ENCODE measurements around the gene TUBB6. TPM values are rescaled to one million over a fixed set of nuclear protein-coding genes. Genes with fewer than 3 reads are reported as not detected.

Gene TUBB6
- total and polyA plus RNA-seq, 2 of the 8 experiments (the other 6 are each of a cell fraction or from before 2014, with no cell fraction given), result 126 to 223 TPM

GRCh38 chr18:12366379-12366778, 58.3 kb downstream of the TUBB6 start (continued):
- TF ChIP-seq KDM4A (IDR thresholded peaks at IDR 0.05; ENCODE audit: low read depth, low read length, severe bottlenecking), result no peak
- no peak for TF ChIP-seq FOSL1 (IDR thresholded peaks at IDR 0.05; ENCODE audit: insufficient read depth, low read depth, low read length)
- TF ChIP-seq USF2 (IDR thresholded peaks at IDR 0.05; ENCODE audit: low read length), result no peak
- no peak for TF ChIP-seq GABPA (IDR thresholded peaks at IDR 0.05; ENCODE audit: borderline replicate concordance, insufficient read depth, low read length)
- no peak for TF ChIP-seq CHD2 (IDR thresholded peaks at IDR 0.05; ENCODE audit: low read length)
- TF ChIP-seq CREB1 (IDR thresholded peaks at IDR 0.05), result no peak

All from H1 (cell line).